ENCODE results near the gene TIMMDC1. TPM values are rescaled to one million over a fixed set of nuclear protein-coding genes. Genes with fewer than 3 reads are reported as not detected.

TIMMDC1 gene
- total and polyA plus RNA-seq, 2 experiments from 2014 or later, result 110 to 256 TPM

DNA sequence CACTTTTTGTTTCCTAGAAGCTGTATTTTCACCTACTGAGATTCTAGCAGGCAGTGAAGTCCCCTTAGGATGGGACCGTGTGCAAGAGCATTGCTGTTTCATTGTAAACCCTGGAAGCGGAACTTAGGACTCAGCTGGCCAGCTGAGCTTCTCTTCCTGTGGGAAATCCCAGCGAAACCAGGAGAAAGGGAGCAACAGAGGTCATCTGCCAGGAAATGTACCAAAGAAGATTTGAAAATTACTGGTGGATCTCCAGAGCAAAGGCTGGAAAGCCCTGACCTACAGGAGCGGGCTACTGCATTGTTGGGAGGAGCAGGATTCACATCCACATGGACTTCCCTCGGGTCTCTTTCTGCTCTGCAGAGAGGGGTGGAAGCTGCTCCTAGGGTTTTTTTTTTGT is 73.3 kb downstream of the TIMMDC1 start:
- TF ChIP-seq, protein P1, sequence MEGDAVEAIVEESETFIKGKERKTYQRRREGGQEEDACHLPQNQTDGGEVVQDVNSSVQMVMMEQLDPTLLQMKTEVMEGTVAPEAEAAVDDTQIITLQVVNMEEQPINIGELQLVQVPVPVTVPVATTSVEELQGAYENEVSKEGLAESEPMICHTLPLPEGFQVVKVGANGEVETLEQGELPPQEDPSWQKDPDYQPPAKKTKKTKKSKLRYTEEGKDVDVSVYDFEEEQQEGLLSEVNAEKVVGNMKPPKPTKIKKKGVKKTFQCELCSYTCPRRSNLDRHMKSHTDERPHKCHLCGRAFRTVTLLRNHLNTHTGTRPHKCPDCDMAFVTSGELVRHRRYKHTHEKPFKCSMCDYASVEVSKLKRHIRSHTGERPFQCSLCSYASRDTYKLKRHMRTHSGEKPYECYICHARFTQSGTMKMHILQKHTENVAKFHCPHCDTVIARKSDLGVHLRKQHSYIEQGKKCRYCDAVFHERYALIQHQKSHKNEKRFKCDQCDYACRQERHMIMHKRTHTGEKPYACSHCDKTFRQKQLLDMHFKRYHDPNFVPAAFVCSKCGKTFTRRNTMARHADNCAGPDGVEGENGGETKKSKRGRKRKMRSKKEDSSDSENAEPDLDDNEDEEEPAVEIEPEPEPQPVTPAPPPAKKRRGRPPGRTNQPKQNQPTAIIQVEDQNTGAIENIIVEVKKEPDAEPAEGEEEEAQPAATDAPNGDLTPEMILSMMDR (IDR thresholded peaks at IDR 0.05; ENCODE audit: low read depth, low read length), result no peak
- Histone ChIP-seq H3K27ac (no peak overlapping the region), H3K9me3 (ENCODE audit: low read depth) (no peaks in the 10 kb centered on the region), H3K27me3 (no peaks in the 10 kb centered on the region), H3K4me3 (no peak overlapping the region), H3K4me1 (ENCODE audit: low read depth) (no peaks in the 10 kb centered on the region), H3K36me3 (no peaks in the 10 kb centered on the region)
- DNase-seq (ENCODE audit: low read depth in 1 of 2, low spot score in 1 of 2), result no peak

Other genes with a start within 250 kb of the TIMMDC1 start
- 59.9 and 60.6 TPM in 2 replicates for gene ARHGAP31, start 204.2 kb upstream of the TIMMDC1 start, total RNA-seq
- 23.9 and 28.0 TPM in 2 replicates for gene ARHGAP31, start 204.2 kb upstream of the TIMMDC1 start, polyA plus RNA-seq
- 42.9 and 48.8 TPM in 2 replicates for gene TMEM39A, start 34.9 kb upstream of the TIMMDC1 start, total RNA-seq
- 21.5 and 25.9 TPM in 2 replicates for gene TMEM39A, start 34.9 kb upstream of the TIMMDC1 start, polyA plus RNA-seq
- 11.0 and 12.5 TPM in 2 replicates for gene POGLUT1, start 29.6 kb upstream of the TIMMDC1 start, total RNA-seq
- gene POGLUT1, start 29.6 kb upstream of the TIMMDC1 start, polyA plus RNA-seq, result 19.2 and 22.1 TPM in 2 replicates
- gene CD80, start 61.1 kb downstream of the TIMMDC1 start, total RNA-seq, result 0.28 and 0.39 TPM in 2 replicates
- gene CD80, start 61.1 kb downstream of the TIMMDC1 start, polyA plus RNA-seq, result not detected in 2 replicates
- 2.7 and 3.6 TPM in 2 replicates for gene ADPRH, start 80.9 kb downstream of the TIMMDC1 start, total RNA-seq
- 4.8 and 5.6 TPM in 2 replicates for gene ADPRH, start 80.9 kb downstream of the TIMMDC1 start, polyA plus RNA-seq
- gene PLA1A, start 99.3 kb downstream of the TIMMDC1 start, total RNA-seq, result 0.07 TPM in 1 of 2 replicates, not detected in the other
- gene PLA1A, start 99.3 kb downstream of the TIMMDC1 start, polyA plus RNA-seq, result 0.07 and 0.14 TPM in 2 replicates
- gene POPDC2, start 162.0 kb downstream of the TIMMDC1 start, total RNA-seq, result 180 and 214 TPM in 2 replicates
- gene POPDC2, start 162.0 kb downstream of the TIMMDC1 start, polyA plus RNA-seq, result 68.0 and 107 TPM in 2 replicates
- 45.5 and 56.8 TPM in 2 replicates for gene COX17, start 178.9 kb downstream of the TIMMDC1 start, total RNA-seq
- gene COX17, start 178.9 kb downstream of the TIMMDC1 start, polyA plus RNA-seq, result 146 and 174 TPM in 2 replicates
- 0.53 and 0.92 TPM in 2 replicates for gene CFAP91, start 204.5 kb downstream of the TIMMDC1 start, total RNA-seq
- gene CFAP91, start 204.5 kb downstream of the TIMMDC1 start, polyA plus RNA-seq, result 1.4 and 3.4 TPM in 2 replicates